HFF-Myc (cell line): ENCODE measurements around the gene MCTP1.

Experiments used
- DNase-seq: peaks from one replicate; pipeline ENCODE4 v3.0.0-alpha.2; 2011; ENCODE audit warnings: low read depth; ENCODE audit errors: extremely low read depth
- H3K4me3 ChIP-seq: replicated peaks from 2 replicates; pipeline ENCODE4 v1.5.1; 2011; ENCODE audit warnings: low read depth, mild to moderate bottlenecking, control low read depth, low read length
- CTCF ChIP-seq: IDR thresholded peaks from 2 replicates; pipeline ENCODE4 v1.5.1; 2012; ENCODE audit warnings: mild to moderate bottlenecking, low read depth, low read length, control low read depth; ENCODE audit errors: missing control alignments

The MCTP1 gene

GRCh38 chr5:94920570-94920969 lies 364.3 kb downstream of the MCTP1 start:
- no peak for TF ChIP-seq CTCF
- H3K4me3 ChIP-seq = no peak overlapping the region
- DNase-seq = no peak

GRCh38 chr5:94916619-94917018 lies 368.3 kb downstream of the MCTP1 start:
- DNase-seq = no peak
- TF ChIP-seq CTCF = no peak
- no peak overlapping the region for H3K4me3 ChIP-seq

- no peak for DNase-seq
- no peak for TF ChIP-seq CTCF
- H3K4me3 ChIP-seq = no peak overlapping the region
Observed at GRCh38 chr5:94911276-94911675, 373.6 kb downstream of the MCTP1 start.

- TF ChIP-seq CTCF = no peak
- no peak for DNase-seq
- no peak overlapping the region for H3K4me3 ChIP-seq
Observed at GRCh38 chr5:94910721-94911120, 374.2 kb downstream of the MCTP1 start.

GRCh38 chr5:94908889-94909480 lies 375.9 kb downstream of the MCTP1 start:
- peak; percentile 63 for TF ChIP-seq CTCF
- H3K4me3 ChIP-seq = no peak overlapping the region
- peak; percentile 19 for DNase-seq

- no peak for DNase-seq
- no peak overlapping the region for H3K4me3 ChIP-seq
- no peak for TF ChIP-seq CTCF
Observed at GRCh38 chr5:94906750-94907149, 378.1 kb downstream of the MCTP1 start.

GRCh38 chr5:94903726-94904125 lies 381.2 kb downstream of the MCTP1 start:
- no peak for TF ChIP-seq CTCF
- no peak overlapping the region for H3K4me3 ChIP-seq
- DNase-seq = no peak
